Stomach (tissue), 4 donors: ENCODE results near the gene ALOX5AP.

ENCODE experiments used
- CTCF ChIP-seq, 7 experiments: fragments of 450-650 bp in 4 of 7; fragments of 200-600 bp in 3 of 7; sonication (generic) in 3 of 7; IDR thresholded peaks; one replicate each; pipeline ENCODE4 v1.5.1; 2016 to 2019; ENCODE audit warnings: antibody characterized with exemption in 7 of 7, control low read depth in 2 of 7, mild to moderate bottlenecking in 1 of 7
- POLR2AphosphoS5 ChIP-seq, 3 donors: sonication (generic); formaldehyde crosslinking; IDR thresholded peaks; one replicate each; pipeline ENCODE4 v1.6.1; 2016; ENCODE audit warnings: antibody characterized with exemption in 3 of 3

DNA sequence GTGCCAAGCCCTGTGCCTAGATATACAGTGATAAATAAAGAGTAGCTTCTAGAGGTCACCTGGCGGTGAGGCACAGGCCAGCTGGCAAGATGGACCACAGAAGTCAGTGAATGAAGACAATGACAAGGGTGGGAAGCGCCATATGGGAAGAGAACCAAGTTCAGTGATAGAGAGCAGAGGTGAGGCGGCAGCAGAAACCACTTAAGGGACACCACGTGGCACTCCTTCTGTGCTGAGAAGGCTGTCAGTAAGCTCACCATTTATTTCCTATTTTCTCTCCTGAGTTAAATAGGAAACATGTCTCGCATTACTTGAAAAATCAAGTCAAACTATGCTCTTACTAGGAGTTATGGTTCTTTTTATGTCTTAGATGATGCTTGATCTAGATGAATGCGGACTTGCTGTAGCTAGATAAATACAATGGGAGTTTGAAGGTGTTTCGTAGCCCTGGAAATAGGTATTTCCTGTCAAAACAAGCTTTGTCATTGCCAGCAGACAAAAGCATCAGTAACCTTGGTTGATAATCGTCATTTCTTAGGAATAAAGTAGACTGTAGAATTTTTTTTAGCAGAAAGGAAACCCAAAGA, 17.8 kb downstream of the ALOX5AP start:
- TF ChIP-seq CTCF (IDR thresholded peaks at IDR 0.05) (no peak), POLR2AphosphoS5 (IDR thresholded peaks at IDR 0.05) (no peak)
